GM19328 (cell line): Measurements from ENCODE around the gene TBX4.

Source experiments
- ATAC-seq: cut with Tn5 transposase; IDR thresholded peaks from one replicate; pipeline ENCODE4 v1.9.1; 2021; ENCODE audit warnings: mild to moderate bottlenecking, moderate library complexity; ENCODE audit not compliant: unreplicated experiment

Gene TBX4

DNA sequence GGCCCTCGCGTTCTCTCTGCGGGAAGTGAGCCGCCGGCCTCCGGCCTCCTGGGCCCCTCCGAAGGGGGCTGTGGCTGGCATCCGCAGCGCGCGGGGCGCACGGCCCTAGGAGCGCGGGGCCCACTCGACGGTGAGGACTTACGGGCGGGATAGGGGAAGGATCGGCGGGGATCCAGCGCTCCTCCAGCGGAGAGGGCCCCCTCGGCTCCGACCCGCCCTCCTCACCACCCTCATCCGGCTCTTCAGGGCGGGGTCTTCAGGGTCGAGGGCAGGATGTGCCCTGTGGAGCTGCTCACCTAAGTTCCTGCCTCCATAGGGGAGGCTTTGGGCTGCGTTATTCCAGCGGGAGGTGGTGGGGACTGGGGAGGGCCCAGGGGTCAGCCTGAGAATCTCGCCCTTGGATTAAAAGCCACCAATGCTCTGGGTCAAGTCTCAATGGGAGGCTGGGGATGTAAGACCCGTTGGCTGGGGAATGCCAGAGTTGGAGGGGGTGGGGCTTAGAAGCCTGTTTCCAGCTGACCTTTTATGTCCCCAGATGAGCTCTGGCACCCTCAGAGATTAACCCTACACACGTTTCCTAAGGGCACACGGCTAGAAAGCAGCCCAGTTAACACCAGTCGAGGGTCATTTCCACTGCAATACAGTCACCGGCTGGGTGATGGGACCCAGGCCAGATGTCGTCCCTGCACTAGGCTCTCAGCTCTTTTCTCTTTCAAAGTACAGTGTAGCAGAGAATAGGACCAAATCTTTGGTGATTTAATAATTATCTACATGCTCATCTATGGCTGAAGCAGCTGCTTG lies 39.2 kb upstream of the TBX4 start:
- no peak for ATAC-seq

DNA sequence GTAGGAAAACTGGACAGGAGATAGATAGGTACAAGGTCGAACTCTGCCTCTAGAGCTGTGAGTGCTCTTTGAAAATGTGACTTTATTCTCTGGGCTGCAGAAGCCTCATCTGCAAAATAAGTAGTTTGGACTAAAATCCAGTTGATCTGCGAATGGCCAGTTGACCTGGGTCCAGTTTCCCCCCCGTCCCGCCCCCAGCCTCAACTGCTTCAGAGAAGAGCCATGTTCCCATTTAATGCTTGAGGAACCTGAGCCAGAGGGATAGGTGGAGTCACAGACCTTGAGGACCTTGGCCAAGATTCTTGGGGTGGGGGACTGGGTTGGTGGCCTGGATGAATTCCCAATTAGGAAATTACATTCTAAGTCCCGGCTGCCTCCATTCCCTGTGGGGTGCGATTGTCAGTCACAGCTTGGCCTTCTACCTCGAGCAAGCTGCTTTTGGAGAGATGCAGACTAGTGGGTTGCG lies 38.5 kb upstream of the TBX4 start:
- ATAC-seq = no peak

DNA sequence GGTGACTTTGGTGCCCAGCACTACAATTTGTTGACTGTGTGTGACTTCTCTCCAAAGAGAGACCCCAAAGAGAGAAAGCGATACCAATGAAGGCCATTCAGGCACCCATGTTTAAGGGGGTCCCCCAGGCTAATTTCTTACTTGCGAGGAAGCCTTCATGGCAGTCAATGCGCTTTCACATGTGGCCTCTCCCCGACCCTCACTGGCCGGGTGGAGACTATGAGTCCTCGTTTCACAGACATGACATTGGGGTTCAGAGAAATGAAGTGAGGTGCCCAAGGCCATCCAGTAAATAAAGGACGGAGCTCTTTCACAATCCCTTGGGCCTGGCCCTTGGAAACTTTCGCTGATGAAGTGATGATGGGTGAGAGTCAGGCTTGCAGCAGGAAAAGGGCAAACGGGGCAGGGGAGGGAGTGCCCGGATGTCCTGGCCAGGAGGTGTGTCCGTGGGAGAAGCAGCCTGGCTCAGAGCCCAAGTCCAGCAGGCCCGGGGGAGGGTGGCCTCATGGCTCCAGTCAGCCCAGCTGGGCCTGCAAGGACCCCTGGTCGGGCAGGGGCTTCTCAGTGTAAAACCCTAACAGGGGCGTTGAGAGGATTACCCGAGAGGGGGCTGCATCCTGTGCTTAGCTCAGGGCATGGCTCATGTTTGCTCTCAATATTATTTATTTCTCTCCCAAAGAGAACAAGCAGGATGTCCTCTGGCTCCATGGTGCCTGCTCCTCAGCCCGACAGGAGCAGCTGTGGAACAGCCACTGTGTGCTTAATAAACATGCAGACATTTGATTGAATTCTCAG lies 37.9 kb upstream of the TBX4 start:
- no peak for ATAC-seq

DNA sequence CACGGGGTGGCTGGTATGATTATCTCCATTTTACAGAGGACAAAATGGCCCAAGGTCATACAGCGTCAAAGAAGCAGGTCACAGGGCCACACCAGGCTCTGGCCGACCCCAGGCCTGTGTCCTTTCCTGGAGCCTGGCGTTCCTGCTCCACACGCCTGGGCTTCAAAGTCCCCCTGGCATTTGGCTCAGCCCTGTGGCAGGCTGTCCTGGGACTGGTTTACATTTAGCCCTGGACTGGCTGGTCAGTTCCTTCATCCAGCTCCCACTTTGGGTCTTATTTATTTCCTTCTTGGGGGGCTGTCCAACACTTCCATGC lies 37.3 kb upstream of the TBX4 start:
- no peak for ATAC-seq

DNA sequence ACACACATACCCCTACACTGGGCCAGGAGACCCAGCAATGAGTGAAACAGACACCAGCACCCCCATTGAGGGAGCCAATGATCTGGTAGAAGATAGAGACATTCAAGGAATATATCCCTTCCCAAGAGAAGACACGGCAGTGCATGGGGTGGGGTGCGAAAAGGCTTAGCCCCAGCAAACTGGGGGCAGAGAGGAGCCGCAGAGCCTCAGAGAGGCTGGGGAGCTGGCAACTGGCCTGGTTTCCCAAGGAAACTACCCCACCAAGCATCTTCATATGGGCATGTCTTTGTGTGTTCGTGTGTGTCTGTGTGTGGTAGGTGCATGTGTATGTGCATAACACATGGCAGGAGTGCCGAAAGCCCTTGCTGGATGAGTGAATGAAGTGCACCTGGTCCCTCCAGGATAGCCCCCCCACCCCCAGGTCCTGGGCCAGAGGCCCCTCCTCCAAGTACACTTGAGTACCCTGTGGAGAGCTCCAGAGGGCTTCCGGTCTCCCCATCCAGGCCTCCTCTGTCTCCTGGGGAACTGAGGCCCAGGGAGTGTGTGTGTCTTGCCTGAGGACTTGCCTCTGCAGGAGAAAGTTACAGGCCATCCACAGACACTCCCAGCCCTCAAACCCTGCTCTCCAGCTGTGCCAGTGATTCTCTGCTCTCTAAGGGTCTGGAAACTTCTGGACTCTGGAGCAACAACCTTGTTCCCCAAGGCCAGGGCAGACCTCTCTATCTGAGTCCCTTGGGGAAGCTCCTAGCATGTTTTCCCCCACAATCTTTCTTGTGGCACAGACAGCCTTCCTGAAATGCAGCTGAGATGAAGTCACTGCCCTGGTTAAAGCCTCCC lies 36.6 kb upstream of the TBX4 start:
- no peak for ATAC-seq

DNA sequence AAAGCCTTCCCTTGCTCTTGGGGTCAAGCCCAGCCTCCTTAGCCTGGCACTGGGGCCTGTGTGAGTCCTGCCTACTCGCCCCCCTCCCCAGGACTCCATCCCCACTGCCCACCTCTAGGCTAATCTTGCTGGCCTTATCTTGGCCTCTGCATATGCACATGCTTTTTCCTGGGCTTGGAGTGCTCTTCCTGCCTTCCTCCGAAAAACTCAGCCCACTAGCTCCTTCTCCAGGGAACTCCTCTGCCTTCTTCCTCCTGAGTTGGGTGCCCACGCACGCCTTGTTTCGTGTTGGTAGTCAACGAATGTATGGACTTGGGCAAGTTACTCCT lies 36.0 kb upstream of the TBX4 start:
- no peak for ATAC-seq

DNA sequence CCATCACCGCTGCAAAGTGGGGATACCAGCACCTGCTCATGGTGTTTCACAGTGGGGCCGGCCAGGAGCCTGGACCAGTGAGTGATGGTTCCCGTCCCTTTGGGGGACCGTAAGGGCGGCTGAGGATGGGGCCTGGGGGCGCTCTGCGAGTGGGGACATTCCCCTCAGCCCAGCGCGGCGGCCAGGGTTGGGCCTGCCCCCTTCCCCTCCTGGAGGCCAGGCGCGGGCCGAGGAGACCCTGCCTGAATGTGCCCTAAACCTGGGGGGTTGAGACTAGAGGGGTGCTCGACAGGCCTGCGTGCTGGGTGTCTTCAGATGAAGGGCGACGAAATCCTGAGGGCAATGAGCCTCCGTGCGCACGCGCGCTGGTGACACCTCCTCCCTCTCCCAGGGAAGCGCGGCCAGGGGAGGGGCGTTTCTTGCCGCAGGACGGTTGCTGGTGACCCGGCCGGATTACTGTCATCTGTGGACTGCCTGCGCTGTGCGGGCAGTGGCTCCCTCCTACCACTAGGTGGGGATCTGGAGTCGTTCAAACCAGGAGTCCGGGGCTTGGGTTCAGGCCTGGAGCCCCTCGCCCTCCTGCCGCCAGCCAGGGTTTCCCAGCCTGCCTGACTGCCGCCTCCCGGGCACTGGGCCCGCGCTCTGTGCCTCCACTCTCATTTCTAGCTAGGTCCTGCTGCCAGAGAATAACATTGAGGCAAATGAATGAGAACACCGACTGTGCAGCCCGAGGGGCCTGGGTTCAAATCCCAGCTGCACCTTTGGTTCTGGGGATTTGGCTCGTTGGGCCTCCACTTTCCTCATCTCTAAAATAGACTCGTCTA lies 35.5 kb upstream of the TBX4 start:
- ATAC-seq = no peak

DNA sequence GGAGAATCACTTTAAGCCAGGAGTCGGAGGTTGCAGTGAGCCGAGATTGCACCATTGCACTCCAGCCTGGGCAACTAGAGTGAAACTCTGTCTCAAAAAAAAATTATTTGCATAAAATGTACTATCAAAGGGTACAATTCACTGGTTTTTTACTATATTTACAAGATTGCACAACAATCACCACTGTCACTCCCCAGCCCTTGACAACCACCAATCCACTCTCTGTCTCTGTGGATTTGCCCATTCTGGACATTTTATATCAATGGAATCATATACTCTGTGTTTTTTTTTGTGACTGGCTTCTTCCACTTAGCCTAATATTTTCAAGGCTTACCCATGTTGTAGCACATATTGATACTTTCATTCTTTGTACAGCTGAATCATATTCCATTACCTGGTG lies 33.8 kb upstream of the TBX4 start:
- ATAC-seq = no peak

DNA sequence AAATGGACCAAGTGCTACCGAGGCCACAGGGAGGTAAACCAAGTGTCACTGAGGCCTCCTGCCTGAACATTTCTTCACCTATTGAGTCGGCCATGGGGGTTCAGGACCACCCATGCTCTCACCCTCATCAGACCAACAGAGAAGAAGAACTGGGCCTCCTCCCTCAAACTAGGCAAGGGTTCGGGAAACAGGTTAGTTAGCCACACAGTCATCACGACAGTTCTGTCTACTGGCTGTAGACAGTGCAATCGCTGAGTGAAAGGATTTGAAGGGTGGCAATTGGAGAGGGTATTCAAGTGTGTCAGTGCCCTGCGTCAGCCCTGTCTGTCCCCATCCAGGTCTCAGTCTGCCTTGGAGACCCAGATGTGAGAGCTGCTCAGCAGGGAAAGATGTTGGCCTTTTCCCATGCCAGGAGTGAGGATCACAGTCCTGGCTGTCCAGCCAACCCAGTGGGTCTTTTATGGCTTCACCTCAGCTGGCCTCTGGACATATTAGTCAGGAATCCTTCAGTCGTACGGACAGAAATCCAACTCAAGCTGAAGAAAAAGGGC lies 32.7 kb upstream of the TBX4 start:
- no peak for ATAC-seq

DNA sequence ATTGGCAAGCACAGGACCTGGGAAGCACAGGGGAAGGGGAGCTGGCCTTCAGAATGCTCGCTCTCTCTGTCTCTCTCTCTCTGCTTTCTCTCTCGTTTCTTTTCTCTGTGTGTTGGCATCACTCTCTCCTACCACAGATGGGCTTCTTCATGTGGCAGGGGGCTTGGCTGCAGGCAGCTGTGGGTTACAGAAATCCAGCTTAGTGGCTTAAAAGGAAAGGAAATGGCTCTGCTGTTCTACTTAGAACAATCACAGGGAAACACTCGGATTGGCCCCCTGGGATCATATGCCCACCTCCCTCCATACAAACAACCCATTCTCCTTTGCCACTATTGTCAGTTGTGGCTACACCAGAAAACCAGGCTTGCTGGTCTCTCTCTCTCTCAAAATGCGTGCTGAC lies 32.2 kb upstream of the TBX4 start:
- ATAC-seq = no peak

DNA sequence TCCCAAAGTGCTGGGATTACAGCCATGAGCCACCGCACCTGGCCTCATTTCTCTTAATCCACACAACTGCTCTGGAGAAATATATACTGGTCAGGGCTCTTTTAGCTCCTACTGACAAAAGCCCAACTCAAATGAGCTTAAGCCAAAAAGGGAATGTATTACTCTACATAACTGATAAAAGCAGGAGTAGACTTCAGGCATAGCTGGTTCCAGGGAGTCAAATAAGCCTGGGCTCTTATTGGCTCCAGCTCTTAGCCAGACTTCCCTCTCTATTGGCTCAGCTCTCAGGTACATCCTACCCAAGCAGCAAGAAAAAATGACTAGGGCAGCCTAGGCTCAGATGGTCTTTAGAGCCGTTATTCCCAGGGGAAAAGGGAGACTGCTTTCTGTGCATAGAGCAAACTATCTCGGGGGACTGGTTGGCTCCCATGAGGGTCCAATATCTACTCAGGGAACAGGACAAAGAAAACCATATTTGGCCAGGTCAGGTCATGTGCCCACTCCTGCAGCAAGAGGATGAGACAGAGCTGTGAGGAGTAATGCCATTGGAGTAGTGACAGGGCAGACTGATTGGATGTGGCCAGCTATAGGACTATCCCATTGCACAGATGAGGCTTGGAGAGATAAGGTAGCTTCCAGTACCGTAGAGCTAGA lies 31.4 kb upstream of the TBX4 start:
- no peak for ATAC-seq

DNA sequence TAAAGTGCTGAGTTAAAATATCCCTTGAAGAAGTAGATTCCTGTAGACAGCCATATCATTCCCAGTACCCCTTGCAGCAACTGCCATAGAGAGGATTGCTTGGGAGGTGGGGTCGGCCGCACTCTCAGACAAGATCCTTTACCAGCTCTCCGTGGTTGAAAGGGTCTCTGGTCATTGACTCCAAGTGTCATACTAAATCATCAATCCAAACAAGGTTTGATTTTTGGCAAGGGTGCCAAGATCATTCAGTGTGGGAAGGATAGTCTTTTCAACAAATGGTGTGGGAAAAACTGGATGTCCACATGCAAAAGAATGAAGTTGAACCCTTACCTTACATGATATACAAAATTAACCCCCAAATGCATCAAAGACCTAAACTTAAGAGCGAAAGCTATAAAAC lies 30.8 kb upstream of the TBX4 start:
- no peak for ATAC-seq

DNA sequence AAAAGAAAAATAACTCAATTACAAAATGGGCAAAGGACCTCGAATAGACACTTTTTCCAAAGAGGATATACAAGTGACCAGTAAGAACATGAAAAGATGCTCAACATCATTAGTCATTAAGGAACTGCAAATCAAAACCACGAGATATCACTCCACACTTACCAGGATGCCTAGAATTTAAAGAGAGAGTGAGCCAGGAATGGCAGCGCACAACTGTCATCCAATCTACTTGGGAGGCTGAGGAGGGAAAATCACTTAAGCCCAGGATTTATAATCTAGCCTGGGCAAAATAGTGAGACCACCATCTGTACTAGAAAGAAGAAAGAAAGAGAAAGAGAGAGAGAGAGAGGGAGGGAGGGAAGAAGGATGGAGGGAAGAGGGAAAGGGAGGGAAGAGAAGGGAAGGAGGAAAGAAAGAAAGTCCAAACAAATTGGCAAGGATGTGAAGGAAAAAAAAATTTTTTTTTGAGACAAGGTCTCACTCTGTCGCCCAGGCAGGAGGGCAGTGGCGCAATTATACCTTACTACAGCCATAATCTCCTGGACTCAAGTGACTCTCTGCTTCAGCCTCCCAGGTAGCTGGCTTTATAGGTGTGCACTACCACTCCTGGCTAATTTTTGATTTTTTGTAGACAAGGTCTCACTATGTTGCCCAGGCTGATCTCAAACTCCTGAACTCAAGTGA lies 30.0 kb upstream of the TBX4 start:
- ATAC-seq = no peak

DNA sequence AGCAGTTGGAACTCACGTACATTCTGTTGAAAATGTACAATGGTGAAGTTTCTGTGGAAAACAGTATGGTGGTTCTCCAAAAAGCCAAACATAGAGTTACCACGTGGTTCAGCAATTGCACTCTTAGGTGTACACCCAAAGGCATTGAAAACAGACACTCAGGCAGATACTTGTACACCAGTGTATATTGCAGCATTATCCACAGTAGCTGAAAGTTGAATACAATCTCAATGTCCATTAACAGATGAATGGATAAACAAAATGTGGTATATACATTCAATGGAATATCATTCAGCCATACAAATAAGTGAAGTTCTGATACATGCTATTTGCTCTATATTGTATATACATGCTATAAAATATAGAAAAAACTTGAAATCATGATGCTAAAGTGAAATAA lies 29.4 kb upstream of the TBX4 start:
- ATAC-seq = no peak

DNA sequence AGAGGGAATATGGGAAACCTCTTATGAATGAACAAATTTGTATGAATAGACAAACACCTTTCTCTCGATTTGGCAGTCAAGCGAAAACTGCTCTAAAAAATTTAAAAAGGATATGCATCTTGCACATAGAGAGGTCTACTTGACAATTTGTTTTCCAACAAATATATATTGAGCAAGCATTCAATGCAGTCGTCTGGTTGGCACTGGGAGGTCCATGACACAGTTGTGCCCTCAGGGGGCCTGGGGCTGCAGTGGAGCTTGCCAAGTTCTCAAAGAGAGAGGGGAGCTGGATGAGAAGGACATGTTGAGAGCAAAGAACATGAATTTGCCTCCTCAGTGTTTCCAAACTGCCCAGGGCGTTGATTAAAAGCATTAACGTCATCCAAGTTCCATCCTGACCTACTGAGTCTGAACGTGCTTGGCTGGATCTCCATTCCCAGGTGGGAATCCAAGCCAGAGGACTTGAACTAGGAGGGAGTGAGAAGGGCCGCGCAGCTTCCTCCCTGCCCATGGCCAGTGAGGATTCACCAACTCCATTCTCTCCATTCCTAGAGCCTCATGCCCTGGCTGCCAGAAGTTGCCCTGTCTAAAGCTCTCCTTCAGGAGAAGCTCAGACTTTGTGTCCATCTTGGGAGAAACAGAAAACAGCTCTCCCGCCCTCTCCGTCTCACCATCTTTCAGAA lies 28.1 kb upstream of the TBX4 start:
- ATAC-seq = no peak

DNA sequence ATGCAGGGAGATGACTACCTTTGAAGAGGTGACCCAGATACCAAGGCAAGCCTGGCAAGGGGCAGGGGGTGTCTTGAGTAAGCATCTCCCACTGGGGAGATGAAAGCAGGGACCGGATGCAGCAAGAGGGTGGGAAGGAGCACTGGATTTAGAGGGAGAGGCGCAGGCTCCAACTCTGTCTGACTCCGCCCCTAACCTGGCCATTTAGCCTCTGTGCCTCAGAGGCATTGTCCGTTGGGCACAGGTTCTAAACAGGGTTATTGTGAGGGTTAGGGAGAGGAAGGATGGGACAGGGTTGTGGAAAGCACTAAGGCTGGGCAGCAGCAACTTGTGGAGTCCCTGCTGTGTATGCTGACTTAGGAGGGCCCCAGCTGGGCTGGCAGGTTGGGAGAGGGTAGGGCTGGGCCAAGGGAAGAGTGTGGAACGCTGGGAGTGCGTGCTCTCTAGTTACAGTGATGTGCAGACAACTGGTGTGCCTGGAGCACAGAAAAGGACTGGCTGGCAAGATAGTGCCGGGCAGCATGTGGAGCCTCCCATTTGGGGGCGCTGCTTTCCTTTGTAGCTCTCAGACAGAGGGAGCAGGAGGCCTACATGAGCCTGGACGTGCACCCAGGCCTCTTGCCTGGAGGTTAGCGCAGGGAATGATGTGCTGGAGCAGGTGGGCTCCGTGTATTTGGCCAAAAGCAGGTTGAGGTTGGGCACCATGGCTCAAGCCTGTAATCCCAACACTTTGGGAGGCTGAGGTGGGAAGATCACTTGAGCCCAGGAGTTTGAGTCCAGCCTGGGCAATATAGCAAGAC lies 26.3 kb upstream of the TBX4 start:
- ATAC-seq = no peak

DNA sequence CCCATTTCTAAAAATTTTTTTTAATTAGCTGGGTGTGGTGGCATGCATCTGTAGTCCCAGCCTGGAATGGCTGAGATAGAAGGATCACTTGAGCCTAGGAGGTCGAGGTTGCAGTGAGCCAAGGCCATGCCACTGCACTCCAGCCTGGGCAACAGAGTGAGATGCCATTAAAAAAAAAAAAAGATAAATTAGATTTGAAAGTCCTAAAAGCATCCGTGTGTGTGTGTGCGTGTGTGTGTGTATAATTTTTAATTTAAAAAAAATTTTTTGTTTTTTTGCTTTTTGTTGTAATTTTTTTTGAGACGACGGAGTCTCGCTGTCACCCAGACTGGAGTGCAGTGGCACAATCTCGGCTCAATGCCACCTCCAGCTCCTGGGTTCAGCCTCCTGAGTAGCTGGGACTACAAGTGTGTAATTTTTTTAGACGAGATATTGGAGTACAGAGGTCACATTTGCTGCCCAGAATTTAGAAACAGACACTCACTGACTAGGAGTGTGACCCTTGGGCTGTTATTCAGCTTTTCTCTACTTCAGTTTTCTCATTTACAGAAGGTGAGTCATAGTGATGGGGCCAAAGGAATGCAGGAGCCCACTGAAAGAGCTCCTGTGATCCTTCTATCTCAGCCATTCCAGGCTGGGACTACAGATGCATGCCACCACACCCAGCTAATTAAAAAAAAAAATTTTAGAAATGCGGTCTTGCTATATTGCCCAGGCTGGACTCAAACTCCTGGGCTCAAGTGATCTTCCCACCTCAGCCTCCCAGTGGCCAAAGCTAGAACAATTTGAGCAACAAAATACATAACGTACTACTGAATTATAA lies 25.5 kb upstream of the TBX4 start:
- no peak for ATAC-seq
